H1 (cell line): Measurements from ENCODE around the gene MAD2L1BP. TPM values are rescaled to one million over a fixed set of nuclear protein-coding genes. Genes with fewer than 3 reads are reported as not detected.

Experiments used
- CEBPB ChIP-seq: IDR thresholded peaks from 2 replicates; pipeline ENCODE4 v1.6.1; 2012; ENCODE audit warnings: low read depth, low read length
- CHD7 ChIP-seq: fragments of 300-600 bp; sonication (generic); IDR thresholded peaks from 2 replicates; pipeline ENCODE4 v1.7.1; 2012; ENCODE audit warnings: low read length, moderate library complexity, mild to moderate bottlenecking, inconsistent platforms; ENCODE audit not compliant: insufficient replicate concordance
- FOSL1 ChIP-seq: IDR thresholded peaks from 2 replicates; pipeline ENCODE4 v1.6.1; 2011; ENCODE audit warnings: mild to moderate bottlenecking, low read depth, low read length, moderate library complexity; ENCODE audit not compliant: insufficient read depth
- HDAC2 ChIP-seq, 2 experiments: fragments of 300-600 bp in 1 of 2; sonication (generic) in 1 of 2; IDR thresholded peaks; 2 replicates each; pipeline ENCODE4 v1.6.1; 2011 to 2012; ENCODE audit warnings: low read depth in 2 of 2, low read length in 2 of 2, mild to moderate bottlenecking in 2 of 2, moderate library complexity in 2 of 2, borderline replicate concordance in 1 of 2, inconsistent platforms in 1 of 2
- KDM1A ChIP-seq: fragments of 200-600, 300-600 bp; sonication (generic); IDR thresholded peaks from 2 replicates; pipeline ENCODE4 v1.7.1; 2016; ENCODE audit warnings: mild to moderate bottlenecking, low read length, borderline replicate concordance
- POLR2AphosphoS5 ChIP-seq: IDR thresholded peaks from 2 replicates; pipeline ENCODE4 v1.6.1; 2011; ENCODE audit warnings: low read depth, low read length
- SIRT6 ChIP-seq: IDR thresholded peaks from one replicate; pipeline ENCODE4 v1.7.1; 2012; ENCODE audit warnings: low read length, inconsistent platforms
- YY1 ChIP-seq: IDR thresholded peaks from 2 replicates; pipeline ENCODE4 v1.6.1; 2011; ENCODE audit warnings: low read depth, mild to moderate bottlenecking, low read length
- polyA plus RNA-seq, 7 experiments: library from polyadenylated mRNA; depleted of rRNA in 3 of 7; stranded (reverse) in 5 of 7; unstranded in 2 of 7; fragments of >200 nt in 5 of 7; fragments of 200-250 nt in 2 of 7; gene quantifications; 1 replicate in 5 of 7; 2 replicates in 1 of 7; 4 replicates in 1 of 7; pipeline versions ENCODE4 v1.2.1 to v1.2.3, GENCODE V29; 2011 to 2013; ENCODE audit warnings: missing spikeins in 2 of 7, mixed read lengths in 2 of 7
- total RNA-seq: library from RNA; stranded (reverse); fragmentation: NEBNext Ultra II Directional; extraction: Animal tissue kit (Norgen Biotek cat#: 25700); gene quantifications from 2 replicates; pipeline ENCODE4 v1.2.1, GENCODE V29; 2021

The MAD2L1BP gene
- total and polyA plus RNA-seq, 2 of the 8 experiments (the other 6 are each of a cell fraction or from before 2014, with no cell fraction given), result 35.5 to 70.0 TPM

- TF ChIP-seq CHD7 (no peak), KDM1A (no peak), POLR2AphosphoS5 (no peak), HDAC2 (IDR thresholded peaks at IDR 0.05; ENCODE audit: borderline replicate concordance in 1 of 2, low read depth in 2 of 2, low read length in 2 of 2) (no peak), YY1 (no peak), FOSL1 (no peak), SIRT6 (no peak), CEBPB (no peak)
These were observed 41.7 kb upstream of the MAD2L1BP start (continued) for GRCh38 chr6:43593938-43594337.
